Skeletal muscle satellite cell (primary cell): ENCODE results near the gene PKN1.

ENCODE experiments used
- H3K27me3 ChIP-seq: 2 replicates; pipeline ENCODE4 v1.7.0; 2013; ENCODE audit warnings: low read length; ENCODE audit not compliant: control insufficient read depth, insufficient read depth
- H3K36me3 ChIP-seq: 2 replicates; pipeline ENCODE4 v1.7.0; 2013; ENCODE audit warnings: mild to moderate bottlenecking, control low read depth, low read length; ENCODE audit not compliant: insufficient read depth
- H3K4me1 ChIP-seq: 2 replicates; pipeline ENCODE4 v1.7.0; 2013; ENCODE audit warnings: low read length; ENCODE audit not compliant: control insufficient read depth, insufficient read depth
- H3K4me2 ChIP-seq: 2 replicates; pipeline ENCODE4 v1.7.0; 2013; ENCODE audit warnings: mild to moderate bottlenecking, low read length
- H3K4me3 ChIP-seq: 2 replicates; pipeline ENCODE4 v1.7.0; 2013; ENCODE audit warnings: low read length
- H3K9ac ChIP-seq: 2 replicates; pipeline ENCODE4 v1.7.0; 2013; ENCODE audit warnings: mild to moderate bottlenecking, low read depth, low read length, moderate library complexity
- H3K9me3 ChIP-seq: replicated peaks from 2 replicates; pipeline ENCODE4 v1.7.0; 2013; ENCODE audit warnings: mild to moderate bottlenecking, control low read depth, low read length

Gene PKN1

GRCh38 chr19:14479975-14480699 lies 47.0 kb downstream of the PKN1 start:
- H3K4me3 ChIP-seq, result no peak overlapping the region
- H3K4me1 ChIP-seq, result peaks cover 21% of the 10 kb centered on the region
- peaks cover 35% of the 10 kb centered on the region for H3K36me3 ChIP-seq
- H3K4me2 ChIP-seq, result no peak overlapping the region
- no peak overlapping the region for H3K9ac ChIP-seq
- H3K27me3 ChIP-seq, result no peaks in the 10 kb centered on the region
- no peaks in the 10 kb centered on the region for H3K9me3 ChIP-seq

DNA sequence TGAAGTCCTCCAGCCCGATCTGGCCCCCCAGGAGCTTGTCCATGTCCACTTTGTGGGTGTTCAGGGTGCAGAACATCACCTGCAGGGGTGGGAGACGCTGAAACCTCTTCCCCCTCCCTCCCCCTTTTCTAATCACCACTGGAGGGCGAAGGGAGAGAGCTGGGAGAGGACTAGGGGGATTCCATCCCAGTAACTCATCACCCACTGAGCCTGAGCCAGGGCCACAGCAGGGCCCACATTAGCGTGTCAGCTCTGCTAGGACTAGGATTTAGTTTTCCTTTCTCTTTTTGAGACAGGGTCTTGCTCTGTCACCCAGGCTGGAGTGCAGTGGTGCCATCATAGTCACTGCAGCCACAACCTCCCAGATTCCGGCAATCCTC lies 47.6 kb downstream of the PKN1 start:
- Histone ChIP-seq H3K4me3 (no peak overlapping the region), H3K9ac (no peak overlapping the region), H3K4me1 (peaks cover 15% of the 10 kb centered on the region), H3K36me3 (peaks cover 36% of the 10 kb centered on the region), H3K4me2 (no peak overlapping the region), H3K27me3 (no peaks in the 10 kb centered on the region), H3K9me3 (no peaks in the 10 kb centered on the region)

GRCh38 chr19:14482172-14482941 lies 49.3 kb downstream of the PKN1 start:
- peaks cover 47% of the 10 kb centered on the region for H3K36me3 ChIP-seq
- H3K27me3 ChIP-seq, result no peaks in the 10 kb centered on the region
- no peaks in the 10 kb centered on the region for H3K9me3 ChIP-seq
- H3K9ac ChIP-seq, result no peak overlapping the region
- H3K4me1 ChIP-seq, result no peaks in the 10 kb centered on the region
- H3K4me2 ChIP-seq, result no peak overlapping the region
- H3K4me3 ChIP-seq, result no peak overlapping the region

DNA sequence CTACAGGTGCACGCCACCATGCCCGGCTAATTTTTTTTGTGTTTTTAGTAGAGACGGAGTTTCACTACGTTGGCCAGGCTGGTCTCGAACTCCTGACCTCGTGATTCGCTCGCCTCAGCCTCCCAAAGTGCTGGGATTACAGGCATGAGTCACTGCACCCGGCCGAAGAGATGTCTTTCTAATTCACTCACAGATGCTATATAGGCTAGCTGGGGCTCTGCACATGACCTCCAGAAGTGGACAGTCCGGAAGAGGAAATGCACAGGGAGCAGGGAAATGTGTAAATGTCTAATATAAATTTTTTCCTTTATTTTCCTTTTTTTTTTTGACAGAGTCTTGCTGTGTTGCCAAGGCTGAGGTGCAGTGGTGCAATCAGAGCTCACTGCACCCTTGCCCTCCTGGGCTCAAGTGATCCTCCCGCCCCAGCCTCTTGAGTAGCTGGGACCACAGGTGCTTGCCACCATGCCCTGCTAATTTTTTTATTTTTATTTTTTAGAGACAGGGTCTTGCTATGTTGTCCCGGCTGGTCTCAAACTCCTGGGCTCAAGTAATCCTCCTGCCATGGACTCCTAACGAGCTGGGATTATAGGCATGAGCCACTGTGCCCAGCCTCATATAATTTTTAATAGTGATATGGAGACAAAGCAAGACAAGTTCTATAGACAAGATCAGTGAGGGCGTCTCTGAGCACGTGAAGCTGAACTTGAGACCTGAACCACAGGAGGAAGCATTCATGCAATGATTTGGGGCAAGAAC lies 54.4 kb downstream of the PKN1 start:
- H3K36me3 ChIP-seq, result peaks cover 36% of the 10 kb centered on the region
- no peaks in the 10 kb centered on the region for H3K27me3 ChIP-seq
- H3K4me2 ChIP-seq, result no peak overlapping the region
- no peak overlapping the region for H3K4me3 ChIP-seq
- H3K9me3 ChIP-seq, result no peaks in the 10 kb centered on the region
- no peaks in the 10 kb centered on the region for H3K4me1 ChIP-seq
- H3K9ac ChIP-seq, result no peak overlapping the region

- Histone ChIP-seq H3K9ac (no peak overlapping the region), H3K4me3 (no peak overlapping the region), H3K36me3 (peaks cover 26% of the 10 kb centered on the region), H3K4me1 (peaks cover 22% of the 10 kb centered on the region), H3K4me2 (no peak overlapping the region), H3K9me3 (no peaks in the 10 kb centered on the region), H3K27me3 (no peaks in the 10 kb centered on the region)
Observed at GRCh38 chr19:14492756-14493337, 59.7 kb downstream of the PKN1 start.

DNA sequence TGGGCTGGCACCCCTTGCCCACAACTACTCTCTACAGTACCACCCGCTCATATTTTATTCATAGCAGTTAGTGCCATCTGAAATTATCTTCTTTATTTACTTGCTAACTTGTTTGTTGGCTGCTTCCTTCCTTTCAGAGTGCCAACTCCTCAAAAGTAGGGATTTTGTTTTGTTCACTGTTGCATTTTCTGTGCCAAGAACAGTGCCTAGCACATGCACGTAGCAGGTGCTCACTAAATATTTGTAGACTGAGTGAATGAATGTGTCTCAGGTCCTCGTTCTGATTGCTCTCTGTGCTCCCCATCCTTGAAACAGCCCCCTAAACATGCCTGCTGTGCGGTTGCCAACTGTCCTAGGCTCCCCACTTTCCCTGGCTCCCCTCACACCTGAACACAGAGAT lies 61.3 kb downstream of the PKN1 start:
- H3K36me3 ChIP-seq, result peaks cover 16% of the 10 kb centered on the region
- no peaks in the 10 kb centered on the region for H3K9me3 ChIP-seq
- H3K4me2 ChIP-seq, result peak overlapping the region; percentile 95
- H3K27me3 ChIP-seq, result no peaks in the 10 kb centered on the region
- H3K9ac ChIP-seq, result peak overlapping the region; percentile 78
- H3K4me3 ChIP-seq, result peak overlapping the region; percentile 83
- H3K4me1 ChIP-seq, result peaks cover 23% of the 10 kb centered on the region

GRCh38 chr19:14494910-14495671 lies 62.0 kb downstream of the PKN1 start:
- H3K36me3 ChIP-seq, result peaks cover 12% of the 10 kb centered on the region
- H3K4me1 ChIP-seq, result peaks cover 23% of the 10 kb centered on the region
- H3K9me3 ChIP-seq, result no peaks in the 10 kb centered on the region
- peak overlapping the region; percentile 83 for H3K4me3 ChIP-seq
- no peaks in the 10 kb centered on the region for H3K27me3 ChIP-seq
- H3K4me2 ChIP-seq, result peak overlapping the region; percentile 95
- H3K9ac ChIP-seq, result peak overlapping the region; percentile 78

DNA sequence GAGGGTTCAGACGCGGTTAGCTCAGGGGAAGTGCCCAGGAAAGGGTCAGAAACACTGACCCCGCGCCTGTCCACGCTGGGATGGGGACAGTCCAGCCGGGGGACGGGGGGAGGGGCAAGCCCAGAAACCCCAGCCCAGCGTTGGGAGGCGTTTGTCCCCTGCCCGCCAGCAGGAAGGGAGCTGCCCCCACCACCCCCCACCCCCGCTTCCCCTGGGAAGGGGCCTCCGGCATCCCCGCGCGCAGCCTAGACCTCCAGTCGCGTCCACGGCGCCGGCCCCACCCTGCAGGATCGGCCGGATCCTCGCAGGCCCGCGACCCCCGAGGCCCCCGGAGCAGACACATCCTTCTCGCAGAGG lies 62.5 kb downstream of the PKN1 start:
- Histone ChIP-seq H3K4me1 (peaks cover 23% of the 10 kb centered on the region), H3K9ac (peak overlapping the region; percentile 78), H3K27me3 (no peaks in the 10 kb centered on the region), H3K4me3 (peak overlapping the region; percentile 83), H3K36me3 (peaks cover 12% of the 10 kb centered on the region), H3K9me3 (no peaks in the 10 kb centered on the region), H3K4me2 (peak overlapping the region; percentile 95)

- peak within 1 kb of the TSS; percentile 78 for H3K9ac ChIP-seq
- peaks cover 23% of the 10 kb centered on the region for H3K4me1 ChIP-seq
- peak within 1 kb of the TSS; percentile 83 for H3K4me3 ChIP-seq
- H3K4me2 ChIP-seq, result peak within 1 kb of the TSS; percentile 95
- no peaks in the 10 kb centered on the region for H3K27me3 ChIP-seq
- peaks cover 12% of the 10 kb centered on the region for H3K36me3 ChIP-seq
- H3K9me3 ChIP-seq, result no peaks in the 10 kb centered on the region
Observed at GRCh38 chr19:14496029-14496833, 63.1 kb downstream of the PKN1 start, which contains the start of gene GIPC1. TSS of gene GIPC1 (minus strand) at chr19:14496127. CDS start at chr19:14482976, 13,151 bp downstream.

DNA sequence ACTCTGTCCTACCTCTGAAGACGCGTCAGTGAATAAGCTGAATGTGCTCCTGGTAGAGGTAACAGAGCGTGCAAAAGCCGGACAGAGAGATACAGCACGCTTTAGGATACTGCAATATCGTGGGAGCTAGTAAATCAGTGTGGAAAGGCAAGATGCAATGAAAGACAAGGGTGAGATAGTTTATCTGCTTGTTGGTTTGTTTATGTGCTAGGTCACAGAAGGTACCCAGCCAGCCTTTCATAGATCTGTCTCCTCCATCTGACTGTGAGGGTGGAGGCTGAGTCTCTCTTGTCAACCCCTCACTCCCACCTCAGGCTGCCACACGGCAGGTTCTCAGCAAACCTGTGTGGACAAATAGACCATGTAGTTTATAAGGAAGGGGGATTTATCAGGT lies 63.7 kb downstream of the PKN1 start:
- peak overlapping the region; percentile 66 for H3K4me3 ChIP-seq
- peaks cover 23% of the 10 kb centered on the region for H3K4me1 ChIP-seq
- H3K36me3 ChIP-seq, result peaks cover 6% of the 10 kb centered on the region
- no peaks in the 10 kb centered on the region for H3K27me3 ChIP-seq
- peak overlapping the region; percentile 81 for H3K4me2 ChIP-seq
- H3K9me3 ChIP-seq, result no peaks in the 10 kb centered on the region
- H3K9ac ChIP-seq, result peak overlapping the region; percentile 55
